Endometrial microvascular endothelial cells (primary cell): Measurements from ENCODE around the gene NBPF9. TPM values are rescaled to one million over a fixed set of nuclear protein-coding genes. Genes with fewer than 3 reads are reported as not detected.
"Not testable (repeated sequence)": the region's sequence is repeated elsewhere in the genome, so short reads cannot be mapped to it uniquely, and the experiment has no call there.

Experiments
- in situ Hi-C: cut with HindIII; loops from 2 replicates; pipeline ENCODE4 v1.10.0; 2017; ENCODE audit warnings: low sequenced_read_pairs, low pct_unique_long_range_greater_than_20kb; ENCODE audit errors: inconsistent ontology term
- total RNA-seq: library from RNA; depleted of rRNA; stranded (reverse); fragments of >200 nt; gene quantifications from one replicate; pipeline ENCODE4 v1.2.3, GENCODE V29; 2015; ENCODE audit errors: inconsistent ontology term

The NBPF9 gene
- total RNA-seq, result 8.5 TPM

DNA sequence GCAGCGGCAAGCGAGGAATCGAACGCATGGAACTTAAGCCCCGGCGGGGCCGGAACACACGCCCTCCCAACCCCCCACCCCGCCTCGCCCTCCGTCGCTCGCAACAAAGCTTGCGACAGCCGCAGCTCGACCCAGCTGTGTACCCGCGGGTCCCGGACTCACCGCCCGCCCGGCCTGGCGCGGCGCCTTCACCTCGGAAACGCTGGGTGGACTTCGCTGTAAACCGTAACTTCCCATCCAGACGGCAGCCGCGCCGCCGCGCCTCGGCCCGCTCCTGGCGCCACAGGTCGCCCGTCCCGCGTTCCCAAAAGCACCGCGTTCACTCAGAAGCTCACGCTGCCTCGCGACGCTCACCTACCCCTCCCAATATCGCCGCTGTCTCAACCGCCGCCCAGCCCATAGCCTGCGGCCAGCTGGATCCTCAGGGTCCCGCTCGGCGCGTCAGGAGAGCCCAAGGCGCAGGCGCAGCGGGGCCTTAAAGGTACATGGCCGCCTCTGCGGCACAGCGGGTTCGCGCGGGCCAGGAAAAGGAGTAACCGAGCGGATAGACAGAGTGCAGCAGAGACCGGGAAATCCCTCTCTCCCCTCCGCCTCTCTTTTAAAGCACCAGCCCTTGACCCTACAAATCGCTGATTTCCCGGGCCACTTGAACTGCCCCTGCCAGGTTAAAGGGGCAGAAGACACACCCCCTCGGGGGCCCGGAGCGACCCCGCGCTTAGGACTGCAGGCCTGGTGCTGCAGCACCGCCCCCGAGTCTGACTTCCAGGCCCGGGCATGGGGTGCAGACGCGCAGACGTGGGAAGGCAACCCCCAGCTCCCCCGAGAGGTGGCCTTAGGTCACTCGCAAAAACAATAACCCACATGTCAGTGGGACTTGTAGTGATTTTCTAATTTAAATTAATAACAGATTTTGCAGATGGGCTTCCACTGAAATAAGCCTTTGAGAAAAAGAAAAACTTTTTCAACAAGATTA lies at the start of gene NBPF9:
NBPF9 (minus strand) TSS at position 443 of the 973 bp plus-strand sequence. CDS start 21,412 bp downstream, outside the sequence.
- in situ Hi-C loops, result not testable (repeated sequence)

- in situ Hi-C loops, result not testable (repeated sequence)
Observed at GRCh38 chr1:149149909-149150308, 46.6 kb upstream of the NBPF9 start.

GRCh38 chr1:149137585-149137984 lies 34.2 kb upstream of the NBPF9 start:
- in situ Hi-C loops, result not testable (repeated sequence)

DNA sequence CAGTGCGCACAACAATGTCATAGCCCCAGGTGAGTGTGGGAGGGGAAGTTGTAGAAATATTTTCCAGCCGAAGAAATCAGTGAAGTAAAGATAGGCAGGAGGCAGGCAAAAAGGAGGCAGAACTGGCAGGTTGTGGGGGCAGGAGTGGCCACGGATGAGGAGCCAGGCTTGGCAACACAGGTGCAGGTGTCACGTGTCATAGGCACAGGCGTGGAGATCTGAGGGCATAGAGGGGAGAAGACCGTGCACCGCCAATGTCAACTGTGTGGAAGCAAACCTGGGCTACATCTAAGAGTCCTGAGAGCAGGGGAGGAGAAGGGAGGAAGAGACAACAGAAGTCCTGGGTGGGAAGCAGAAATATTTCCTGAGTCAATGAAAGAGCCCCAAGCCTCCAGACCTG lies 27.6 kb upstream of the NBPF9 start:
- in situ Hi-C loops, result not testable (repeated sequence)

- in situ Hi-C loops, result not testable (repeated sequence)
Observed at GRCh38 chr1:149129245-149129644, 25.9 kb upstream of the NBPF9 start.

DNA sequence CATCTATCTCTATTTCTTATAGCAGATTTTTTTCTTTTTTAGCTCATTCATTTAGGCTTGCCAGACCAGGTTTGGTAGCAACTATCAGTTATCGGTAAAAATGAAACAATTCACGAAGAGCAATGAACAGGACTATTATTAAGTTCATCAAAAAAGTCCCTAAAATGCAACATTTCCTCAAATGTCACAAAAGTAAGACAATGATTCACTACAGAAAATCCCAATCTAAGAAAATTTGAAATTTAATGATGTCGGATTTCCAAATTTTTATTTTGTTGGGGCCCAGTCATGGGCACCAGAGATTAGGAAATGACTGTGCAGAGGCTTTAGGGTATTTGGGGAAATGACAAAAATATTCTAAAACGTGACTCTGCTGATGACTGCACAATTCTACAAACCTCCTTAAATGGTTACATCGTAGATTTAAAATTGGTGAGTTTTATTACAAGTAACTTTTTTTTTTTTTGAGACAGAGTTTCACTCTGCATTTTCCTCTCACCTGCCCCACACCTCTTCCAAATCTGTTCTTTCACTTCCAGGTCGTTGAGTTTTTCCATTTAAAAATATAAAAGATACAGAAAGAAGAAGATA lies 23.3 kb upstream of the NBPF9 start:
- in situ Hi-C loops, result not testable (repeated sequence)

DNA sequence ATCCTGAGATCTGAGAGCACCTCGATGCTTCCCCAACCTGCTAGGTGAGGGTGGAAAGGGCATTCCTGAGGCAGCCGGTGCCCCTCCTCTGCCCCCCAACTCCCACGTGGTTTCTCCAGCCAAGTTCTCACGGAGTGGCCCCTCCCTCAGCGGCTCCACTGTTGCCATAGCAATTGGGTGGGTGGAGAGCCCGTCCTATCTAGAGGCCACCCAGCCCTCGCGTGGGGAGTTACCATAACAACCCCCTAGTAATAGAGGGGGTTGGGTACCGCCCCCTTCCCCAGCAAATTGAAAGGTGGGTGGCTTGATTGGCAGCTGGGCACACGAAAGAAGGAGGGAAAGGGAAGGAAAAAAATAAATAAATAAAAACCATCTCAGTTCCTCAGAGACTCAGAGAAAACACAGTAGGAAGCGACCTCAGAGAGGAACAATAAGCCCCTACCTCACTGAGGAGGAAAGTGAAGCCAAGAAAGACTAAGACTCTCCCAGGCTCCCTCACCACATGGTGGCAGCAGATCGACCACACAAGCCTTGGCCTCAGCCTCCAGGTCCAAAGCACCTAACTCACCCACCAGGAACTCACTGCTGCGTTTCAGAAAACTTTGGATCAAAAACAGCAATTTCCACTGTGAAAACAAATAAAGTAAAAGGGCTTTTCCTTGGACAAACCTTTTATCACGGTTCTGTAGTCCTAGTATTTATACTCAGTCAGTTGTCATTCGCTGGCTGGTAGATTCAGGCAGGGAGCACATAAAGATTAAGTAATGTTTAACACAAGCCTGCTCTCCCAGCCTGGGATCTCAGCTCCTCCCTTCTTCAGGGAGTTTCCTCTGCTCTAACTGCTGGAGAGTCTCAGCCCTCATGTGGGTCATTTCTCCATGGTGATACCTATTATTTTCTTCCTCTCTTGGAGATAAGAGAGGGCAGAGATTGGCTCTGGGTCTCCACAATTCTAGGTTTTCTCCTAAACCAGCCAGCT lies 20.9 kb upstream of the NBPF9 start:
- in situ Hi-C loops, result not testable (repeated sequence)

- in situ Hi-C loops, result not testable (repeated sequence)
Observed at GRCh38 chr1:149112828-149113227, 9.5 kb upstream of the NBPF9 start.

DNA sequence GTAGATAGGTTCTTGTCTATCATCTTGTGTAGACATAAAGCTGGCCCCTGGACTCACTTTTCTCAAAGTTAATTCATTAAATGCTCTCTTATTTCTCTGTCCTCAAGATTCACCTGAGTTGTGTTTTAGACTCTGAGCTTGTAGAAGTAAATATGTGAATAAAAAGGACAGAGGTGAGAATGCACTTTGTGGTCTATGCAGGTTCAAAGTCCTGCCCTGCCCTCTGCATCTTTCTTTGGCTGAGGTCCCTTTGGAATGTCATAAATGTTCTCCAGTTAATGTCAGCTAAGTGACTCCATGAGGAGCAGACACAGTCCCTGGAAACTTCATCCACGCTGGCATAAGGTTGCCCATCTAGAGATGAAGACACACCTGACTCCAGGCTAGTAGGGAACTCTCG lies 7.0 kb upstream of the NBPF9 start:
- in situ Hi-C loops, result not testable (repeated sequence)

DNA sequence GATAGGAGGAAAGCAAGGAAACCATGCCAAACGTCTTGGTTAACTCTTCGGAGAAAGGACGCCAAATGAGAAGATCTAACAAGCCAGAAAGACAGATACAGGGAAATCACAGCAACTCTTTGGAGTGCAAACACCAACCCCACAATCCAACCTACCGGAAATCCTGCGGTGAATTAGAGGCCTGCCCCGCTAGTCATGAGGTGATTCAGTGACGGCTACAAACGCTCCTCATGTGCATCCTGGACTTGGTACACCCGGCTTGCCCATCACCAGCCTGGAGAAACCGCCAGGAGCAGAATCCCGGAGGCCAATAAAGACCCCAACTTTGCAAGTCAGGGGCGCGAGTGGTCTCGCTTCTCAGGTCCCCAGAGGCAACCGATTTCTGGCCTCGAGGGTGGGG lies 777 bp downstream of the NBPF9 start:
- in situ Hi-C loops, result not testable (repeated sequence)

DNA sequence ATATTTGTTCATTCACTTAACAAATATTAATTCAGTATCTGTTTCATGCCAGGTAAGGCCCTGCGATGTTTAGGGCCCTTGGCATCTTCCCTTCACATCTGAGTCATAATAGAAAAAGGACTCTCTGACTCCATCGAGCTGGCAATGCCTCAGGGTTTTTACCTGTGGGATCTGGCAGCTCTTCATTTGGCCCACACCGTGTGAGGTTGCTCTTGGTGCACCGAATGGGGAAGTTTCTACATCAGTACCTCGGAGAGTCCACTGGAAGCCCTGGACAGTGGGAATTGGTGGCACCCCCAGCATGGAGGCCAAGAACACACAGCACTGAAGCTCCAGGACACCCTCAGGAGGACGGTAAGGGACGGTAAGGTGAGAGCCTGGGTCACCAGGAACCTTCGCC lies 5.1 kb downstream of the NBPF9 start:
- in situ Hi-C loops, result not testable (repeated sequence)

DNA sequence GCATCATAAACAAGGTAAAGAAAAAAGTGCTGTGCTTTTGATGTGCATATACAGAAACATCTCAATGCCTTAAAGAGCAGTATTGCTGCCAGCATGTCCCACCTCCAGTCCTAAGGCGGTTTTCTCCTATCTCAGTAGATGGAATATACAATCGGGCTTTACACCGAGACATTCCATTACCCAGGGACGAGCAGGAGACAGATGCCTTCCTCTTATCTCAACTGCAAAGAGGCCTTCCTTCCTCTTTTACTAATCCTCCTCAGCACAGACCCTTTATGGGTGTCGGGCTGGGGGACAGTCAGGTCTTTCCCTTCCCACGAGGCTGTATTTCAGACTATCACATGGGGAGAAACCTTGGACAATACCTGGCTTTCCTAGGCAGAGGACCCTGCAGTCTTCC lies 10.2 kb downstream of the NBPF9 start:
- in situ Hi-C loops, result not testable (repeated sequence)

DNA sequence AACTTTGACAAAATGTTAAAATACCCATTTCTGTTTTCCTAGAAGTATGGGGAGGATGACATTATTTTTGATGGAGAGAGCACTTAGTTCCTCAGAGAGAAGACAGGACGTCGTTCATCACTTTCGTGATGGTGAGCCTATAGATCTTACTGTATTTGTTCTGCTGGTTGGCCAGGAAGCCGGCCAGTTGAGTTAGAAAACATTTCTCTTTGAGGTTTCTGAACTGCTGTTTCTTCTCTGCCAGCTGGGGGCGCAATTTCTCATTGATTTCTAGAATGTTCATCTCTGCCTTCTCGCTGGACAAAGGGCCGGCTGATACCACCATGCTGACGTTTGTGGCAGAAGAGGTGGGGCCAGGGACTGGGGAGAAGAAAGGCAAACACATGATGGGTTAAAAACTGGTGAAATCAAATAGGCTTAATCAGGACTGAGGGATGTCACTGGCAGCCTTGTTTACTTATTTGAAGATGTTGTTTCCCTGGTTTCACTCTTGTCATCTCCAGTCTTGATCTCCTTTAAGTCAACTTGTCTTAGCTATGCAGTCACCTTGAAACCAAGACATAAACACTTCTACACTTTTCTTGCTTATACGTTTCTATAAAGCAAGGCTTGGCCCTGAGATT lies 27.7 kb downstream of the NBPF9 start:
- in situ Hi-C loops, result not testable (repeated sequence)

- in situ Hi-C loops, result not testable (repeated sequence)
Observed at GRCh38 chr1:149064611-149065010, 38.7 kb downstream of the NBPF9 start.

- in situ Hi-C loops, result not testable (repeated sequence)
Observed at GRCh38 chr1:149043056-149043455, 60.3 kb downstream of the NBPF9 start.

- in situ Hi-C loops, result not testable (repeated sequence)
Observed at GRCh38 chr1:149033916-149034315, 69.4 kb downstream of the NBPF9 start.

DNA sequence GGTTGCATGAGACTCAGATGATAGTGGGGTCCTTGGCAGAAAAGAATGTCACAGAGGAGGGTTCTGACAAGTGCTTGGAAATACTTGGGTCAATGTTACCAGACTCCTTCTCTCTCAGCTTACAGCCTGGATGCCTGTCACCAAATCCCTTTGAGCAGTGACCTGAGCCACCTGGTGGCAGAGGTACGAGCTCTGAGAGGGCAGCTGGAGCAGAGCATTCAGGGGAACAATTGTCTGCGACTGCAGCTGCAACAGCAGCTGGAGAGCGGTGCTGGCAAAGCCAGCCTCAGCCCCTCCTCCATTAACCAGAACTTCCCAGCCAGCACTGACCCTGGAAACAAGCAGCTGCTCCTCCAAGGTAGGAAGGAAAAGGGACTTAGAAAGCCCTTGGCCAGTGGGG lies 79.0 kb downstream of the NBPF9 start:
- in situ Hi-C loops, result not testable (repeated sequence)

- in situ Hi-C loops, result not testable (repeated sequence)
Observed at GRCh38 chr1:149018577-149018976, 84.8 kb downstream of the NBPF9 start.
